Panc1 (cell line): ENCODE data around the gene SLC26A3. TPM values are rescaled to one million over a fixed set of nuclear protein-coding genes. Genes with fewer than 3 reads are reported as not detected.

Experiments
- ATAC-seq: fragments of 200-7000 bp; cut with Tn5 transposase; 2 replicates; pipeline ENCODE4 v1.9.1; 2020; ENCODE audit warnings: mild to moderate bottlenecking, moderate library complexity
- BruUV-seq: library from RNA; stranded (reverse); fragments of 400-500 nt; replicated peaks from 2 replicates; lab custom pipeline; 2021; lab: Mats Ljungman, UMichigan
- CTCF ChIA-PET: fragments of 300-600 bp; sonication (Branson Sonifier 250); formaldehyde crosslinking; loops from one replicate; lab custom pipeline; 2022; ENCODE audit warnings: antibody characterized with exemption; lab: Charles Lee
- POLR2A ChIA-PET: fragments of 300-600 bp; sonication (Branson Sonifier 250); formaldehyde crosslinking; loops from one replicate; lab custom pipeline; 2022; ENCODE audit warnings: antibody characterized with exemption; lab: Charles Lee
- DNase-seq: peaks from one replicate; pipeline ENCODE4 v3.0.0-alpha.2; 2010; ENCODE audit warnings: low read depth, low spot score
- H3K27ac ChIP-seq: 2 replicates; pipeline ENCODE4 v1.5.1; 2011; ENCODE audit warnings: mild to moderate bottlenecking, low read length, inconsistent platforms
- H3K27me3 ChIP-seq: fragments of 200-500 bp; sonication (Bioruptor generic); 2 replicates; pipeline ENCODE4 v1.6.0; 2014; ENCODE audit warnings: low read length, inconsistent platforms; ENCODE audit not compliant: control insufficient read depth, insufficient read depth
- H3K36me3 ChIP-seq: fragments of 200-500 bp; sonication (Bioruptor generic); 2 replicates; pipeline ENCODE4 v1.5.1; 2014; ENCODE audit warnings: inconsistent platforms, mild to moderate bottlenecking, low read length, moderate library complexity; ENCODE audit not compliant: control insufficient read depth, insufficient read depth
- H3K4me1 ChIP-seq: 2 replicates; pipeline ENCODE4 v1.5.1; 2011; ENCODE audit warnings: inconsistent platforms, mild to moderate bottlenecking, low read length, moderate library complexity; ENCODE audit not compliant: control insufficient read depth, insufficient read depth
- H3K4me3 ChIP-seq, 2 experiments: 2 replicates each; pipeline ENCODE4 v1.5.1; 2011 to 2012; ENCODE audit warnings: low read depth in 2 of 2, low read length in 2 of 2, mild to moderate bottlenecking in 2 of 2, inconsistent platforms in 1 of 2, moderate library complexity in 1 of 2
- H3K9me3 ChIP-seq: fragments of 200-500 bp; sonication (Bioruptor generic); 2 replicates; pipeline ENCODE4 v1.5.1; 2014; ENCODE audit warnings: low read depth, mild to moderate bottlenecking, inconsistent platforms, low read length, moderate library complexity; ENCODE audit not compliant: control insufficient read depth, insufficient read depth
- CTCF ChIP-seq: fragments of 450-650 bp; IDR thresholded peaks from 2 replicates; pipeline ENCODE4 v1.5.1; 2017; ENCODE audit warnings: mild to moderate bottlenecking
- POLR2AphosphoS5 ChIP-seq: IDR thresholded peaks from 2 replicates; pipeline ENCODE4 v1.6.1; 2012; ENCODE audit warnings: mild to moderate bottlenecking, low read depth, low read length, moderate library complexity
- SIN3A ChIP-seq: IDR thresholded peaks from 2 replicates; pipeline ENCODE4 v1.6.1; 2012; ENCODE audit warnings: low read depth, mild to moderate bottlenecking, low read length, moderate library complexity, borderline replicate concordance; ENCODE audit not compliant: insufficient read depth
- TCF7L2 ChIP-seq: IDR thresholded peaks from 2 replicates; pipeline ENCODE4 v1.6.1; 2011; ENCODE audit warnings: mild to moderate bottlenecking, low read depth, low read length, inconsistent platforms
- in situ Hi-C: cut with HindIII; loops from 2 replicates; pipeline ENCODE4 v1.10.0; 2016; ENCODE audit warnings: low sequenced_read_pairs, low pct_unique_long_range_greater_than_20kb
- intact Hi-C: fragments of 100-400 bp; cut with micrococcal nuclease; formaldehyde crosslinking; loops from one replicate; pipeline ENCODE4 v1.10.0; 2022; ENCODE audit not compliant: unreplicated experiment
- total RNA-seq: library from RNA; stranded (reverse); gene quantifications from one replicate; pipeline ENCODE4 v1.2.1, GENCODE V29; 2021; ENCODE audit not compliant: unreplicated experiment
- TF ChIP-seq, protein P1 (sequence below), 2 experiments: IDR thresholded peaks; 2 replicates each; pipeline ENCODE4 v1.6.1; 2011 to 2012; ENCODE audit warnings: low read depth in 2 of 2, control low read depth in 1 of 2, low read length in 1 of 2, mild to moderate bottlenecking in 1 of 2, moderate library complexity in 1 of 2; ENCODE audit not compliant: insufficient read depth in 1 of 2

SLC26A3 gene
- total RNA-seq, 1 experiment from 2014 or later: 0.36 TPM

GRCh38 chr7:107715531-107715930 is 87.5 kb downstream of the SLC26A3 start:
- Histone ChIP-seq H3K27ac (no peak overlapping the region), H3K36me3 (no peaks in the 10 kb centered on the region), H3K9me3 (no peaks in the 10 kb centered on the region), H3K4me3 (no peak overlapping the region), H3K4me1 (no peaks in the 10 kb centered on the region), H3K27me3 (peaks cover 5% of the 10 kb centered on the region; the same call in 1 of the 2 replicates)
- ChIA-PET POLR2A (no interaction called here), CTCF (no interaction called here)
- no peak for ATAC-seq
- BruUV-seq: no TSS peak
- no peak for DNase-seq
- intact Hi-C loops: no loop called here
- in situ Hi-C loops: no loop called here
- no peak for TF ChIP-seq POLR2AphosphoS5
- no peak for TF ChIP-seq SIN3A
- TF ChIP-seq CTCF: no peak
- TF ChIP-seq, protein P1, sequence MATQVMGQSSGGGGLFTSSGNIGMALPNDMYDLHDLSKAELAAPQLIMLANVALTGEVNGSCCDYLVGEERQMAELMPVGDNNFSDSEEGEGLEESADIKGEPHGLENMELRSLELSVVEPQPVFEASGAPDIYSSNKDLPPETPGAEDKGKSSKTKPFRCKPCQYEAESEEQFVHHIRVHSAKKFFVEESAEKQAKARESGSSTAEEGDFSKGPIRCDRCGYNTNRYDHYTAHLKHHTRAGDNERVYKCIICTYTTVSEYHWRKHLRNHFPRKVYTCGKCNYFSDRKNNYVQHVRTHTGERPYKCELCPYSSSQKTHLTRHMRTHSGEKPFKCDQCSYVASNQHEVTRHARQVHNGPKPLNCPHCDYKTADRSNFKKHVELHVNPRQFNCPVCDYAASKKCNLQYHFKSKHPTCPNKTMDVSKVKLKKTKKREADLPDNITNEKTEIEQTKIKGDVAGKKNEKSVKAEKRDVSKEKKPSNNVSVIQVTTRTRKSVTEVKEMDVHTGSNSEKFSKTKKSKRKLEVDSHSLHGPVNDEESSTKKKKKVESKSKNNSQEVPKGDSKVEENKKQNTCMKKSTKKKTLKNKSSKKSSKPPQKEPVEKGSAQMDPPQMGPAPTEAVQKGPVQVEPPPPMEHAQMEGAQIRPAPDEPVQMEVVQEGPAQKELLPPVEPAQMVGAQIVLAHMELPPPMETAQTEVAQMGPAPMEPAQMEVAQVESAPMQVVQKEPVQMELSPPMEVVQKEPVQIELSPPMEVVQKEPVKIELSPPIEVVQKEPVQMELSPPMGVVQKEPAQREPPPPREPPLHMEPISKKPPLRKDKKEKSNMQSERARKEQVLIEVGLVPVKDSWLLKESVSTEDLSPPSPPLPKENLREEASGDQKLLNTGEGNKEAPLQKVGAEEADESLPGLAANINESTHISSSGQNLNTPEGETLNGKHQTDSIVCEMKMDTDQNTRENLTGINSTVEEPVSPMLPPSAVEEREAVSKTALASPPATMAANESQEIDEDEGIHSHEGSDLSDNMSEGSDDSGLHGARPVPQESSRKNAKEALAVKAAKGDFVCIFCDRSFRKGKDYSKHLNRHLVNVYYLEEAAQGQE (IDR thresholded peaks at IDR 0.05; ENCODE audit: insufficient read depth in 1 of 2, low read depth in 2 of 2, low read length in 1 of 2): no peak
- no peak for TF ChIP-seq TCF7L2

Other genes starting within 250 kb of the SLC26A3 start
- gene COG5, start 239.3 kb downstream of the SLC26A3 start, total RNA-seq: 29.1 TPM
- gene DUS4L, start 239.3 kb downstream of the SLC26A3 start, total RNA-seq: 9.1 TPM
- gene BCAP29, start 223.0 kb downstream of the SLC26A3 start, total RNA-seq: 71.7 TPM
- 0.05 TPM for gene SLC26A4, start 142.4 kb downstream of the SLC26A3 start, total RNA-seq
- 34.7 TPM for gene CBLL1, start 59.1 kb downstream of the SLC26A3 start, total RNA-seq
- 88.8 TPM for gene DLD, start 88.0 kb upstream of the SLC26A3 start, total RNA-seq
- gene LAMB1, start 199.9 kb upstream of the SLC26A3 start, total RNA-seq: 204 TPM